SHP77 (cell line): ENCODE measurements around the gene ALCAM.
A peak's percentile ranks its signal among the peaks of the same experiment; 100 is the strongest.

Experiments
- DNase-seq, 2 experiments: peaks; one replicate each; lab custom pipeline; 2025; lab: John Stamatoyannopoulos, UW

The ALCAM gene

DNA sequence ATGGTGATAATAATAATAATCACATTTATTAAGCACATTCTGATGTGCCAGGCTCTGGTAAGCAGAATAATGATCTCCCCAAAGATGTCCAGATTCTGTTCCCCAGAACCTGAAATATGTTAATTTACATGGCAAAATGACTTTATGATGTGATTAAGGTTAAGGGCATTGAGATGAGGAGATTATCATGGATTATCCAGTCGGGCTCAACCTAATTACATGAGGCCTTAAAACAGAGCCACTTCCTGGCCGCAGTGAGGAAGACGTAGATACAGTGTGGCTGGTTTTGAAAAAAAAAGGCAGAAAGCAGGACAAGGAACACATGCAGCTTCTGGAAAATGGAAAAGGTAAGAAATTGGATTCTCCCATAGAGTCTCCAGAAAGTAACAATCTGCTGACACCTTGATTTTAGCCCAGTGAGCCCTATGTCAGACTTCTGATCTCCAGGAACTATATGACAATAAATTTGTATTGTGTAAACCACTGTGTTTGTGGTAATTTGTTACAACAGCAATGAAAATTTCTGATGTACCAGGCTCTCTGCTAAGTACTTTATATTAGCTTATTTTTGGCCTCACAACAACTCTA is 126.7 kb downstream of the ALCAM start:
- no peak for DNase-seq

- DNase-seq = no peak
Observed at GRCh38 chr3:105495021-105495420, 128.3 kb downstream of the ALCAM start.

GRCh38 chr3:105496343-105496742 is 129.6 kb downstream of the ALCAM start:
- DNase-seq = no peak

DNA sequence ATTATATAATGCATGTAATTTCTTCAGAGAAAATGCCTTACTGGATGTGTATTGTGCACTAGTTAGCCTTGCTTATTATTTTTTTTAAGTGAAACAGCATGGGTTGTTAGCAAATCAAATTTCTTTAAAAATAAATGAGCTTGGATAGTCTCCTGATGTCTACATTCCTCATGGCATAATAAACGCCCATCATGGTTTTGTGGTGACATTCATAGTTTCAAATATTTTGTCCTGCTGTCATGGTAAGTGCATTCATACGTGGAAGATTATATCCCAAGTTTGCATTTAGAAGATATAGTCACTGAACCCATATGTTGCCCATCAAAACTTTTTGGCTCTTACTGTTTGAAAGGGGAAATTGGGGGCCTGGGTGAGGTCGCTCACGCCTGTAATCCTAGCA is 130.7 kb downstream of the ALCAM start:
- no peak for DNase-seq

DNA sequence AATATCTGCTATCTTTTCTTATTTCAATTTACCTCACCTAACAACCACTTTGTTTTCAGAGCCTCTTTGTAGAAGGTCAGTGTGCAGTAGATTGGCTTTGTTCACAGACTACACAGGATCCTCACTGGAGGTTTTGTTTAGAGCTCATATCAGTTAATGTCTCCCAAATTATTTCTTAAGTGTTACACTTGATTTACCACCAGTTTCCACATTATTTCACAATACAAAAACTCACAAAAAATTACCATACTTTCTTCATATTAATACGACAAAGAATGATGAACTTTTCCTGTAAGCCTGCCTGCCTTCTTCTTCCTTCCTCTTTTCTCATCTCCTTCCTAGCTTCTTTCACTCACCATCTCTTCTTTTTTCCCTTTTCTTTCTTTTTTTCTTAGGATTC is 133.3 kb downstream of the ALCAM start:
- no peak for DNase-seq

DNA sequence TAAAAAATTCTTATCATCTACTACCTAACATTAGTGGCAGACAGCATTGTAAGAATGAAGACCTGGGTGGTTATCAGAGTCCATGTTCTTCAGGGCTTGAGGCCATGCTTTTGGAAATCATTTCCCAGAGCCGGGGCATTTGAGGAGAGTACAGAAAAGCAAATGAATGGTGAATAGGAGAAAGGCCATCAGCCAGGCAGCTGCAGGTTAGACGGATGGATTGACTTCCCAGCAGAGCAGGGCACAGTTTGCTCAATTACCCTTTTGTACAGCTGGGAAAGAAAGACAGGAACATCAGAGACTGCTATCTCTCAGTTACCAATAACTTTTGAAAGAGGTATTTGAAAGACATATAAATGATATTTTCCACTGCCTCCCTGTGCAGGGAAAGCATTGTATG is 135.6 kb downstream of the ALCAM start:
- DNase-seq = peak; percentile 45 to 77

GRCh38 chr3:105503191-105503593 is 136.5 kb downstream of the ALCAM start:
- no peak for DNase-seq

DNA sequence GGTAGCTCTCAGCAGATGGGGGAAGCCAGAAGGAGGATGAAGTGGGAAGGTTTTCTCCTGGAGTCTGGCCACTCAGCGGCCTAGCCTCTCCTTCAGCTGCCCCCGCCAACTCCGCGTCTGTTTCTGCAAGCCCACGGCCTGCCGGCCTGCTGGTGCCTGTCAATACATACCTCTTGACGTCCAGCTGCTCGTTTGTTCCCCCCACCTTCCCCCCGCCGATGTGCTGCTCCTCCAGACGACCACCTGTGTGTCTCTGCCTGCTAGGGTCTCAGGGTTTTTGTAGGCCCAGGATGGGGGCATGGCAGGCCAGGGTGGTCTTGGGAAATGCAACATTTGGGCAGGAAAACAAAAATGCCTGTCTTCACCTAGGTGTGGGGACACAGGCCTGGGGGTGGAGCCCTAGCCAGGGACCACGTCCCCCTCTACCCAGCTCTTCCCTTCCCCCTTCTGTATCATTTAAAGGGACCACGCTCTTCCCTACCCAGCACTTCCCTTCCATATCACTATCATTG is 137.8 kb downstream of the ALCAM start:
- DNase-seq = peak; percentile 61 to 86

- DNase-seq = no peak
Observed at GRCh38 chr3:105505170-105505569, 138.5 kb downstream of the ALCAM start.

DNA sequence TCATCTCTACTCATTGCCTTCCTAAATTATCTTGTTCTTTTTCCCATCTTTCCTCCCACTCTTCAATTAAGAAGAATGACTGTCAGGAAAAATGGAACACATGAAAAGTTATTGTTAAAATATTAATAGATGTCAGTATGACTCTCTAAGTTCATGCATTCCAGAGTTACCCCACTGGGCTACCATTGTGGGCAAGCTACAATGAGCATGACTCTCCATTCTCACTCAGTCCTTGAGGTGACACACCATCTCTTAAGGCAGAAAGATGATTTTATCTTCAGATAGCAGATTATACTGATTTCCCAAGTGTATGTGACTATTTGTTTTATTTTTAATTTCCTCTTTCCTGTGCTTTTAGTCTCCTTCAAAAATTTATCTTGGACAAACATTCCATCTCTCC is 144.3 kb downstream of the ALCAM start:
- DNase-seq = no peak

GRCh38 chr3:105512061-105512460 is 145.4 kb downstream of the ALCAM start:
- DNase-seq = no peak

- no peak for DNase-seq
Observed at GRCh38 chr3:105513042-105513441, 146.3 kb downstream of the ALCAM start.

GRCh38 chr3:105513886-105514285 is 147.2 kb downstream of the ALCAM start:
- no peak for DNase-seq

DNA sequence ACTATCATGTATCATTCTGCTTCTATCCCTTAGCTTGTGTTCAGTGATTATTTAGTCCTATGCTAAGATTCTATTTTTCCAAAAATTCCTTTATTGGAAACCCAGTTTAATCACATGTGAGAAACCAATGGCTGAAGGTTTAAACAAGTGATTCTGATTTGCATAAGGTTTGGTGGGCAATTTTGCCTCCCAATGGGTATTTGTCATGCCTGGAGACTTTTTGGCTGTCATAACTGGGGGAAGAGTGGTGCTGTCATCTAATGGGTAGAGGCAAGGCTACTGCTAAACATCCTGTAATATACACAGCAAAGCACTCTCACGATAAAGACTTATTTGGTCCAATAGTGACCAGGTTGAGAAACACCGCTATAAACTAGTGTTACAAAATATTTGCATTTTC is 148.7 kb downstream of the ALCAM start:
- DNase-seq = no peak

DNA sequence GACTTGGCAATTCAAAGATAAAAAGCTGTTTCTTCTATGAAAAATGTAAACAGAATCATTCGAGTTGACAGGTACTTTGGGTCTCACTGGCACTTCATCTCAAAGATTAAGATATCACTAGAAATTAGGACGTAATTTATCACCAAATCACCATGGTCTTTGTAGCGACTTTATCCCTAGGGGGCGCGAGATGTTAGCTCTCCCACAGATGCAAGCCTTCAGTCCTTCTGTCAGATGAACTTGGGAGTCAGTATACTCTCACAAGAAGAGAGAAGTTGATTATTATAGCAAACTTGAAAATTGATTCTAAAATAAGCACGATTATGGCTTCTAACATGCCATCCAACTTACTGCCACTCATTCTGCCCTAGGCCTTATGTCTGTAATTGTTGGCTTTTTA is 150.3 kb downstream of the ALCAM start:
- DNase-seq = no peak

DNA sequence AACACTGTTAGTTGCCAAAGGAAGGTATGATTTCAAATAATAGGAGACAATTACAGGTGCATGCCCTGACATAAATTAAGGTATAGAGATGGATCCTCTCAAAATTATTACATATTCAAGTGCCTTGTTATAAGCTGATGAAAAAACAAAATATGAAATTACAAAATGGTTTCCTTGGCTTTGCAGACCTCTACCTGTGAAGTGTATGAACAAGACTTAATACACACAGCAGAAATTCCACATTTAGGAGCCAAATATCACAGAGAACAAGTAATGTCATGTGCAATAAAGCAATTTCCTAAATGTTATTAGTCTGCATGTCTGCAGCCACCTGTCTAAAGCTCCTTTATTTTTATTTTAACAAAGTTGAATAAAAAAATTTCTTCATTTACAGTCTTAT is 151.5 kb downstream of the ALCAM start:
- no peak for DNase-seq

- peak; percentile 40 to 55 for DNase-seq
Observed at GRCh38 chr3:105518806-105519418, 152.2 kb downstream of the ALCAM start.

DNA sequence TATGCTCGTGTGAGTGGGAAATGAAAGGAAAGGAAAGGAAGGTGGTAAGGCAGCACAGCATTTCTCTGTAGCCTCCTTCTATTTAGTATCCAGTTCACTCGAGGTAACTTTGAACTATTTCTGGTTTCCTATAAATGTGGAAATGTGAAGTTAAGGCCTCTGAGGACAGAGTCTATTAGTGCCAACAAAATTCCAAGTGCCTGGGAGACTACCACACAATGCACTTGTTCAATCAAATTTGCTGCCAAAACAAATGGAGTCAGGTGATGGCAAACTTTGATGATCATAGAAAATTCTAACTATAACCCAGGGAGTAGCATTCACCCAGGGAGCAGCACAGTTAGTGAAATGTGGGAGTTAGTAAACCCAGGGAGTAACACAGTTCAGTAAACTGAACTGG is 155.1 kb downstream of the ALCAM start:
- DNase-seq = no peak

DNA sequence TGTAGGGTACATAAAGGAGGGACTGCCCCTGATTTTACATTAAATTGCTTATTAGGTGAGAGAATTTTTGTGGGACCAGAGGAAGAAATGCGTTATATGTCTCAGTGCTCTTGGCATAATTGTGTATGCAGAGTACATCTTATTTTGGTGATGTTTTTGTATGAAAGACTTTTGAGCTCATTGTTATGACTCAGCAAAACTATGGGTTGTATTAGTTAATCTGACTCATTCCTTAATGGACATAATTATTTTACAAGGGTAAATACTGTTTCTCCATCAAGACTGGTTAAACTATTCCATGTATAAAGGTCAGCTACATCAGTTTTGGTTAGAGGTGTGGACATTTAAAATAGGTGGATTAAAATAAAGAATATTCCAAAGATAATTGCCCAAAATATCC is 156.8 kb downstream of the ALCAM start:
- no peak for DNase-seq

- DNase-seq = no peak
Observed at GRCh38 chr3:105525531-105525930, 158.8 kb downstream of the ALCAM start.

DNA sequence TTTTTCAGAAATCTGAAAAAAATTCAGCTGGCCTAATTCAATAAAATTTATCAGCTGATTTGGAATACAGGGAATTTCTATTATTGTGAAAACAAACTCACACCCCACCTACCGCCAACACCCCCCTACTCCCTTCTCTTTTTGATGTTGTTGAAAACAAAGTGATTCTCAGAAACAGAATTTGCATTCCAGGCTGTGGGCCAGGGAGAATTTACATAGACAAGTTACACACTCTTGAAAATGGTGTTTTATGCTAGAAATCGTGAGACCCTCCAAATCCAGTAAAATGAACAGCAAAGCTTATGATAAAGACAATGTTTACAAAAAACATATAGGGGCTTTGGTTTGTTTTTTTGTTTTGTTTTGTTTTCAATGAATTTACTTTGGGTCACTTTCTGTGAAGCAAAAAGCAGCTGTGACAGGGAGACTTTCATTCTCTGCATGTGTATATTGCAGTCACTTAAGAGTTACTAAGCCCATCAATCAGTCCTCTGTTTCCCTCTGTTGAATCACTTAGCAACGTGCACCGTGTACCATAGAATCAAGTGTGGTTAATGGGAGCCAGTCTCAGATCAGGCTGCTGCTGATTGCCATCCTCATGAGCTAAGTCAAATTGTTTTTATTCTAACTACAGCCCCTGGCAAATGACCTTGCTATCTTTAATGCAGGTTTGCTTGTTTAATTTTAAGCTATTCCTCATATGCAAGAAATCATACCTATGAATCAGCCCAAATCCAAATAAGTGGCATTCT is 159.8 kb downstream of the ALCAM start:
- DNase-seq = peak; percentile 26 to 36

GRCh38 chr3:105527535-105527934 is 160.8 kb downstream of the ALCAM start:
- DNase-seq = peak; percentile 64 to 69

- peak; percentile 88 to 92 for DNase-seq
Observed at GRCh38 chr3:105527949-105528348, 161.2 kb downstream of the ALCAM start.
